Stimulated activated naive CD8-positive, alpha-beta T cell treated with anti-CD3 and anti-CD28 coated beads, Interleukin-15, Interleukin-2, amounts not matched to agents 100 U/mL and 50 U/mL, for 24 hours (primary cell): ENCODE data around the gene SLC45A3.
A peak's percentile ranks its signal among the peaks of the same experiment; 100 is the strongest.
"Not testable (repeated sequence)": the region's sequence is repeated elsewhere in the genome, so short reads cannot be mapped to it uniquely, and the experiment has no call there.

ENCODE experiments used
- ATAC-seq: fragments of 150-1000 bp; cut with Tn5 transposase; one replicate; pipeline ENCODE4 v1.10.0; 2021
- DNase-seq: peaks from one replicate; pipeline ENCODE4 v3.0.0; 2021

SLC45A3 gene

GRCh38 chr1:205637854-205638468 is 42.3 kb downstream of the SLC45A3 start:
- no peak for ATAC-seq
- DNase-seq: no peak

- ATAC-seq: no peak
These were observed 43.6 kb downstream of the SLC45A3 start for GRCh38 chr1:205636732-205637131.

GRCh38 chr1:205636138-205636530 is 44.2 kb downstream of the SLC45A3 start:
- DNase-seq, ATAC-seq: not testable (repeated sequence)

More at GRCh38 chr1:205636732-205637131, 43.6 kb downstream of the SLC45A3 start:
- no peak for DNase-seq

GRCh38 chr1:205633421-205633976 is 46.8 kb downstream of the SLC45A3 start:
- DNase-seq: no peak
- no peak for ATAC-seq

GRCh38 chr1:205632669-205633169 is 47.6 kb downstream of the SLC45A3 start:
- ATAC-seq (no peak), DNase-seq (no peak)

GRCh38 chr1:205631768-205632668 is 48.3 kb downstream of the SLC45A3 start, which contains the start of gene ELK4:
TSS of gene ELK4 (minus strand) at chr1:205632011. CDS start at chr1:205623882, 8,129 bp downstream.
- DNase-seq: peak; percentile 100

GRCh38 chr1:205631010-205631767 is 49.1 kb downstream of the SLC45A3 start:
- DNase-seq (peak; percentile 79), ATAC-seq (peak; percentile 76)

More at GRCh38 chr1:205631768-205632668, 48.3 kb downstream of the SLC45A3 start, which contains the start of gene ELK4:
- ATAC-seq: peak; percentile 91

- ATAC-seq: no peak
These were observed 49.7 kb downstream of the SLC45A3 start for GRCh38 chr1:205630651-205631009.

GRCh38 chr1:205630241-205630640 is 50.1 kb downstream of the SLC45A3 start:
- no peak for DNase-seq

More at GRCh38 chr1:205630651-205631009, 49.7 kb downstream of the SLC45A3 start:
- no peak for DNase-seq

GRCh38 chr1:205629751-205630150 is 50.6 kb downstream of the SLC45A3 start:
- DNase-seq (peak; percentile 18), ATAC-seq (no peak)

More at GRCh38 chr1:205630241-205630640, 50.1 kb downstream of the SLC45A3 start:
- ATAC-seq: no peak

- DNase-seq (no peak), ATAC-seq (no peak)
These were observed 52.4 kb downstream of the SLC45A3 start for GRCh38 chr1:205627956-205628355.

GRCh38 chr1:205626216-205626615 is 54.1 kb downstream of the SLC45A3 start:
- no peak for DNase-seq
- no peak for ATAC-seq

GRCh38 chr1:205623646-205624045 is 56.7 kb downstream of the SLC45A3 start:
- DNase-seq: no peak
- no peak for ATAC-seq

- DNase-seq: no peak
These were observed 60.0 kb downstream of the SLC45A3 start for GRCh38 chr1:205620269-205620668.

GRCh38 chr1:205619376-205619775 is 60.9 kb downstream of the SLC45A3 start:
- DNase-seq: no peak
- no peak for ATAC-seq

More at GRCh38 chr1:205620269-205620668, 60.0 kb downstream of the SLC45A3 start:
- ATAC-seq: no peak

GRCh38 chr1:205616563-205617293 is 63.6 kb downstream of the SLC45A3 start:
- no peak for ATAC-seq
- DNase-seq: no peak

GRCh38 chr1:205615789-205616188 is 64.5 kb downstream of the SLC45A3 start:
- DNase-seq (no peak), ATAC-seq (no peak)

- DNase-seq (no peak), ATAC-seq (no peak)
These were observed 66.4 kb downstream of the SLC45A3 start for GRCh38 chr1:205613854-205614412.

- DNase-seq (no peak), ATAC-seq (no peak)
These were observed 67.8 kb downstream of the SLC45A3 start for GRCh38 chr1:205612556-205612955.

- DNase-seq (no peak), ATAC-seq (no peak)
These were observed 68.2 kb downstream of the SLC45A3 start for GRCh38 chr1:205612104-205612503.
